ENCODE results near the gene ZBTB26.
"Not testable (repeated sequence)": the region's sequence is repeated elsewhere in the genome, so short reads cannot be mapped to it uniquely, and the experiment has no call there.

Gene ZBTB26

DNA sequence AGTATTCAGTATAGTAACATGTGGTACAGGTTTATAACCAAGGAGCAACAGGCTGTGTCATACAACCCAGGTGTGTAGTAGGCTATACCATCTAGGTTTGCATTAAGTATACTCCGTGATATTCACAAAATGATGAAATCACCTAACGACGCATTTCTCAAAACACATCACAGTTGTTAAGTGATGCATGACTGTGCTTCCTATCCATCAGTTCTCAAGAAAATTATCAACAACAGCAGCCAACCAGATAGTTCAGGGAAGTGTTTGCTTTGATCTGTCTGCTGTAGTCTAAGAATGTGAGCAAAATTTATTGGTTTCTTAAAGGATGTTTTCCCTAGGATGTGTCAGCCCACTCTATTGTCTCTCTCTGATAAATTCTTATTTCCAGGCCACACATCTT lies 7.4 kb downstream of the ZBTB26 start:
- no peak for DNase-seq

- DNase-seq = no peak
Measured at GRCh38 chr9:122922713-122923112, 8.6 kb downstream of the ZBTB26 start.

- DNase-seq = no peak
Measured at GRCh38 chr9:122918310-122918709, 13.0 kb downstream of the ZBTB26 start.

DNA sequence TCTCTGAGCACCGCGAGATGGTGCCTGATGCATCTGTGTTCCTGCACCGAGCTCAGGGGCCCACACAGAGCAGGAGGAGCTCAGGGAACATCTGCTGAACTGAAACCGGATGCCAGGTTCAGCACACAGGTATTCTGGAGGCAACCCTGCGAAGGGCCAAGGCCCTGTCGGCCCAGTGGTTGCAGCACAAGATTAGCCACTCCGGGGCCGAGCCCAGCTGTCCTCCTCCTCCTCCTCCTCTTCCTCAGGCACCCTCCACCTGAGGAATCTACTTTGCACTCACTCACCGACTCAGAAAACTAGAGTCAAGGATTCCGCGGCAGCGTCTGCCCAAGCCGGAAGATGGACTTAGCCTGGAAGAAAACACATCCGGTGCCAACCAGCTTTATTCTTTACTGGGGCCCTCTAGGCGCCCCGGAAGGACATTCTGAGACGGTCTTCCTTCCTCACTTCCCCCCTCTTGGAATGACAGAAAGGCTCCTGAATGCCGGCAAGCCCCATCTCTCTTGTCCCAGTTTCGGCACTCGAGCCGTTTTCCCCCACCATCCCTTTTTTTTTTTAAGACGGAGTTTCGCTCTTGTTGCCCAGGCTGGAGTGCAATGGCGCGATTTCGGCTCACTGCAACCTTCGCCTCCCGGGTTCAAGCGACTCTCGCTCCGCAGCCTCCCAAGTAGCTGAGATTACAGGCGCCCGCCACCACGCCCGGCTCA lies 18.2 kb downstream of the ZBTB26 start, which contains the start of gene ZBTB6:
Gene ZBTB6, minus strand, starts transcription at position 360 of the 710 bp plus-strand sequence. CDS start 1,251 bp downstream, outside the sequence.
- DNase-seq = peak; percentile 58

DNA sequence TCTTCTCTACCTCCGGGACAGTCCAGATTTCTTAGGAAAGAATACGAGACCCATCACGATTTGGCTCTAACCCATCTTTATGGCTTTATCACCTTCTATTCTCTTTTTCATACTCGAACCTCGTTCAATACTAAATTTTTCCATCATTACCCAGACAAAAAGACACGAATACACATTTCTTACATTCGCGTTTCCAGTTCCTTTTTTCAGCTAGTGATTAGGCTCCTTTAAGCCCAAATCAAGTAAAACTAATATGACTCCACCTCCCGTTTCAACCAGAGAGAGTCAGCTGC lies 18.7 kb downstream of the ZBTB26 start:
- DNase-seq = no peak

- not testable (repeated sequence) for DNase-seq
Measured at GRCh38 chr9:122906122-122906521, 25.2 kb downstream of the ZBTB26 start.

DNA sequence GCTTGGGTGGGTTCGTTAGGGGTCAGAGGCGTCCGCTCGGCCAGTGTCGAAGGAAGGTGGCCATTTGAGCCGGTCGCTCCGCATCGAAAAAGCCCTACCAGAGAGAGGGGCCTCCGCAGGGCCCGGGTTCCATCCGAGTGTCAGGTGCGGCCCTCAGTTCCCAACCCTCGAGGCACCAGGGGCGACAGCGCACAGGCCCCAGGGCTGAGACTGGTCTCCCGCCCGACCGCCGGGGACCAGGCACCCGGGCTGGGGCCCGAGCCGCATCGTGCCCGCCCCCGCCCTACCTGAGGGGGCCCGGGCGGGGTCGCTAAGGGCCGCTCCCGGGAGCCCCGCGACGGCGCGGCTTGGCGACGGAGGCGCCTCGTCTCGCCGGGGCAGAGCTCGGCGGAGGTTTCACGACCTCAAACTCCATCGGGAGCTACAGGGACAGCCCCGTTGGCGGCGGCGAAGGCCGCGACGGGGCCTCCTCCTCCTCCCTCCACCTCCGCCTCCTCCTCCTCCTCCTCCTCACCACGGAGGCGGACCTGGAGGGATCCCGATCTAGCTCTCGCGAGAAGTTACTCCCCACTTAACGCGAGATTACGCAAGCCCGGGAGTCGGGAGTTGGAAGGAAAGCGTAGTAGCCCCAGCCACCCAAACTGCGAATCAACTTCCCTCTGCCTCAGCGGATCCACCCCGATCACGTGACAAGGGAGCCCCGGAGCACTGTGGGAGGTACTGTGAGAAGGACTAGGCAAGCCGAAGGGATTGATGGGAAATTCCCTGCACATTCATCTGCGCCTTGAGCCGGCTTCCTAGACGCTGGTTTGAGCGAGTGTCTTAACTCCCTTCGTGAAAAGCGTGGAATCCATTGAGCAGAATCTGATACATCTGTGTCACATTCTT lies 26.2 kb downstream of the ZBTB26 start, which contains the start of gene RC3H2:
Gene RC3H2, minus strand, starts transcription at position 537 of the 888 bp plus-strand sequence. CDS start 7,850 bp downstream, outside the sequence.
- DNase-seq = peak; percentile 89

DNA sequence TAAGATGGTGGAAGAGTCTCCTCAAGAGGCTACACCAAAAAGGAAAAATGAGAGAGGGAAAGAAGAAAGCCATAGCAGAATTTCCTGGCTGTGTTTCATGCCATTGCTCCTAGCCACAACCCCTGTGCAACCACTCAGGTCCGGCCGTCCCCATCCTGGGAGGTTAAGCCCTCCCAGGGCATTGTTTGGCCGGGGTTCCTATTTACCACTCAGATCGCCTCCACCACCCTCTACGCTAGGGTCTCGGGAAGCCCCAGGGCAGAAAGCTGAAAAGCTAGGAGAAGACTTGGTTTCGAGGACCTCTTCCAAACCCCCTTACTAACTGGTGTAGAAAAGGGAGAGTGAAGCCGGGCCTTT lies 26.9 kb downstream of the ZBTB26 start:
- no peak for DNase-seq

- DNase-seq = no peak
Measured at GRCh38 chr9:122900791-122901190, 30.5 kb downstream of the ZBTB26 start.

DNA sequence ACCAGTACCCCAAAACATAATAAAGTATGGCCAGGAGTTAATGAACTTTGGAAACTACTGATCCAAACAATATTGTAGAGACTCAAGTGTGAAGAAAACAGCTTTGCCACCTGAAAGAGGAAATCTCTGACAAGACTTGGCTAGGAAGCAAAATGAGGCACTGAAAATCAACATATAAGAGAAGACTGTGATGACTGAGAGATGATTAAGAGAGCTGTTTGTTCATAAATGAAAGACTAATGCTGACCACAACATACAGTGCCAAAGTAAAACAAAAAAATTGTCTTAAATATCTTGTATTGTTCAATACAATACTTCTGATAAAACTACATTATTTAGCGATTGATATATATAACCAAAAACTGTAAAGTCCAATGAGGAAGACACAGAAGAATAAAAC lies 33.3 kb downstream of the ZBTB26 start:
- no peak for DNase-seq

- DNase-seq = no peak
Measured at GRCh38 chr9:122888480-122888879, 42.8 kb downstream of the ZBTB26 start.

DNA sequence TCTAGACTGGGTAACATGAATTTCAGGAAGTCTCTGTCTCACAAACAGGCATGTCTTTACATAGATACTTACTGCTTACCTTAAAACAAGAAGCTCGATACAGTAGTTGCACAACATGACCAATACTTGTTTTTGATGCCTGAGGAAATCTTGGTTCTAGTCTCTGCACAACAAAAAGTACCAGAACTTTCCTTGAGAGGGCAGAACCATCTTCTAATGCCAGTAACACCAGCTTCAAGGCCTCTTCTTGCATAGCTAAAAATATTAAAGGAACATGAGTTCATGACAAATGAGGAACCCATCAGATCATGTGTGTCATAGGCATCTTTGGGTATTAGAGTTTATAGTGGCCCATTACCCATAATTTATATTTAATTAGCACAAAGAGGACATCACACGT lies 48.2 kb downstream of the ZBTB26 start:
- DNase-seq = no peak

GRCh38 chr9:122879443-122879842 lies 51.9 kb downstream of the ZBTB26 start:
- DNase-seq = no peak

- DNase-seq = no peak
Measured at GRCh38 chr9:122875523-122875922, 55.8 kb downstream of the ZBTB26 start.

- DNase-seq = not testable (repeated sequence)
Measured at GRCh38 chr9:122867276-122867675, 64.0 kb downstream of the ZBTB26 start.

DNA sequence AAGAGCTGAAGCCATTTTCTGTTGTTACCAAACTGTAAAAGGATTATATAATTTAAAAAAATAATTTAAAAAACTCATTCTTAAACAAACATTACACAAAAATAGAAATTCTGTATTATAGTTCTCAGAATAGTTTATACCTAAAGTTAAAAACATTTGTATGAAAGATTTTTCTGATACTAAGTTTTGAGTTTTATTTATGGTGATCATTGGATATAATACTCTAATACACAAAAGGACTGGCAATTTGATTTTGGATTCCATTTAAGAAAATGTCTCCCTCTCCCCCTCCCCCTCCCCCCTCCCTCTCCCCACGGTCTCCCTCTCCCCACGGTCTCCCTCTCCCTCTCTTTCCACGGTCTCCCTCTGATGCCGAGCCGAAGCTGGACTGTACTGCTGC lies 65.2 kb downstream of the ZBTB26 start:
- DNase-seq = no peak

Data from stimulated activated CD4-positive, alpha-beta T cell treated with anti-CD3 and anti-CD28 coated beads, Interleukin-12 subunit alpha, Interleukin-12 subunit beta, amount 100 ng/mL, for 4 hours (primary cell).